Vagina (tissue), 2 donors: ENCODE measurements around the gene DCLK2. TPM values are rescaled to one million over a fixed set of nuclear protein-coding genes. Genes with fewer than 3 reads are reported as not detected.

Experiments used
- DNase-seq, 2 donors: peaks; one replicate each; pipeline ENCODE4 v3.0.0-alpha.2; 2017; ENCODE audit errors: extremely low spot score in 2 of 2
- H3K27ac ChIP-seq: fragments of 200-600 bp; sonication (generic); one replicate; pipeline ENCODE4 v1.5.1; 2019
- H3K27me3 ChIP-seq: fragments of 200-600 bp; sonication (generic); one replicate; pipeline ENCODE4 v1.5.1; 2019
- H3K36me3 ChIP-seq, 2 donors: fragments of 200-600 bp; sonication (generic); one replicate each; pipeline ENCODE4 v1.5.1; 2017 to 2019
- H3K4me1 ChIP-seq: fragments of 200-600 bp; sonication (generic); one replicate; pipeline ENCODE4 v1.5.1; 2019
- H3K4me3 ChIP-seq, 2 donors: fragments of 200-600 bp; sonication (generic); 1 replicate in 1 of 2; 2 replicates in 1 of 2; pipeline ENCODE4 v1.5.1; 2016 to 2019
- H3K9me3 ChIP-seq: fragments of 200-600 bp; sonication (generic); one replicate; pipeline ENCODE4 v1.5.1; 2019
- POLR2A ChIP-seq, 2 donors: fragments of 450-650 bp; IDR thresholded peaks; one replicate each; pipeline ENCODE4 v1.6.1; 2017; ENCODE audit warnings: antibody characterized with exemption in 2 of 2, mild to moderate bottlenecking in 2 of 2, moderate library complexity in 2 of 2
- POLR2AphosphoS5 ChIP-seq, 2 donors: sonication (generic); formaldehyde crosslinking; IDR thresholded peaks; one replicate each; pipeline ENCODE4 v1.9.0; 2017; ENCODE audit warnings: antibody characterized with exemption in 2 of 2, mild to moderate bottlenecking in 2 of 2, low read depth in 1 of 2; ENCODE audit not compliant: insufficient read depth in 1 of 2
- intact Hi-C: fragments of 100-400 bp; cut with DNase I; formaldehyde crosslinking; loops from one replicate; pipeline ENCODE4 v1.15.1; 2023
- total RNA-seq: library from RNA; depleted of rRNA; stranded (reverse); fragments of >200 nt; gene quantifications from one replicate; pipeline ENCODE4 v1.2.3, GENCODE V29; 2016
- TF ChIP-seq, protein P1 (sequence below), 3 experiments: fragments of 450-650 bp in 2 of 3; fragments of 200-600 bp in 1 of 3; sonication (generic) in 1 of 3; IDR thresholded peaks; one replicate each; pipeline ENCODE4 v1.5.1; 2017 to 2019; ENCODE audit warnings: antibody characterized with exemption in 3 of 3, mild to moderate bottlenecking in 2 of 3, moderate library complexity in 2 of 3

Gene DCLK2
- total RNA-seq, 1 donor from 2014 or later, result 5.9 TPM

DNA sequence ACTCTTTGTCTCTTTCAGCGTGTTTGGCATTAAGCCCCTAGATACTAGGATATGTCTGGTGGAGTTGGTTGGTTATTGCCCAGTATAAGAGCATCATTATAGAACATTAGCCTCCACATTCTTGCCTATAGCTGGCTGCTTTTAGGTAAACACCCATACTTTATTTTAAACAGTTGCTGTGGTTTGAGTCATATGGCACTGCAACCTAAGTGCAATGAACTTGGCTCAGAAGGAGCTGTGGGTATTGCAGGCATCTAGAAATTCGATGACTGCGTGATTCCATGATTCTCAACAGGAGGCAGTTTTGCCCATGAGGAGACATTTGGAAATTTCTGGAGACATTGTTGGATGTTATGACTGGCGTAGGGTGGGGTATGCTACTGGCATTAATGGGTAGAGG is 49.5 kb downstream of the DCLK2 start:
- H3K27ac ChIP-seq, result no peak overlapping the region
- no peaks in the 10 kb centered on the region for H3K4me1 ChIP-seq
- no peak for TF ChIP-seq POLR2AphosphoS5 (IDR thresholded peaks at IDR 0.05; ENCODE audit: insufficient read depth in 1 of 2, low read depth in 1 of 2)
- H3K4me3 ChIP-seq, result no peak overlapping the region
- DNase-seq, result no peak
- H3K36me3 ChIP-seq, result no peaks in the 10 kb centered on the region
- intact Hi-C loops, result no loop called here
- H3K9me3 ChIP-seq, result no peaks in the 10 kb centered on the region
- H3K27me3 ChIP-seq, result no peaks in the 10 kb centered on the region

DNA sequence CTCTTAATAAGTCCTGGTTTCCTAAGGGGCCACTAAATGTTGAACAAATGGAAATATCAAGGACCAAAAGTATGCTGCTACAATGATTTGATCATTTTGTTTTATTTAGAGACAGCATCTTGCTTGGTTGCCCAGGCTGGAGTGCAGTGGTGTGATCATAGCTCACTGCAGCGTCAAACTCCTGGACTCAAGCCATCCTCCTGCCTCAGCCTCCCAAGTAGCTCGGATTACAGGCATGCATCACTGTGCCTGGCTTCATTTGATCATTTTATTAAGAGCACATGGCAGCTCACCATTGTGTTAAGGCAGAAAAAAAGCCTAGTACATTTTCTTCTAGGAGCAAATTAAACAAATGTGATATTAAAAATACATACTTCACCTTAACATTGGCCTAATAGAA is 52.7 kb downstream of the DCLK2 start:
- intact Hi-C loops, result no loop called here
- Histone ChIP-seq H3K27me3 (no peaks in the 10 kb centered on the region), H3K27ac (no peak overlapping the region)

DNA sequence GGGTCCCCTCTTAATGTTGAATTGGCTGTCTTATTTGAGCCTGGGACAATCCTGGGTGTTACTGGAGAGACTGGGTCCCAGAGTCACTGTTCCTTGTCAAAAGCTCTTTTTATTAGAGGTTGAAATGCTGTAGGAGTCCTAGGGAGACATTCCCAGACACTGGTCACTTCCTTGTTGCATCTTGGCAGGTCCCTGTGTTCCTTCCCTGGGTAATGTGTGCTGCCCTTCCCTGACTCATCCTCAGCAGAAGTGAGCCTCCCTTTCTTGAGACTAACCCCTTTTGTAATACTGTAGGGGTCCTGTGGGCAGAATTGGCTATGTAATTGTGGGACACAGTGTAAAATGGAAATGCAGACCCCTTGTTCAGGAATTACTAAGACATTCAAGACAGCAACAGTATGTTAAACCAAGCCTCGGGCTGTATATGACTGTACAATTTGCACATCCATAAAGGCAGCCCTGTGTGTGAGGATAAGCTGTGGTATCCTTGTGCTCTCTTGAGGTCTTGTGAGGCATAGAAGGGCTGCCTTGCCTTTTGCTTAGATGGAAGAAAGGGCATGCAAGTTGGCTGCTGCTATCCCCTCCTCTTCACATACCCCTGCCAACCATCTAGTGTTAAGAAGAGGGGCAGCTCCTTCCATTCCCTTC is 53.5 kb downstream of the DCLK2 start:
- Histone ChIP-seq H3K27me3 (no peaks in the 10 kb centered on the region), H3K4me3 (no peak overlapping the region), H3K36me3 (no peaks in the 10 kb centered on the region), H3K27ac (no peak overlapping the region), H3K4me1 (no peaks in the 10 kb centered on the region), H3K9me3 (no peaks in the 10 kb centered on the region)
- TF ChIP-seq, protein P1, sequence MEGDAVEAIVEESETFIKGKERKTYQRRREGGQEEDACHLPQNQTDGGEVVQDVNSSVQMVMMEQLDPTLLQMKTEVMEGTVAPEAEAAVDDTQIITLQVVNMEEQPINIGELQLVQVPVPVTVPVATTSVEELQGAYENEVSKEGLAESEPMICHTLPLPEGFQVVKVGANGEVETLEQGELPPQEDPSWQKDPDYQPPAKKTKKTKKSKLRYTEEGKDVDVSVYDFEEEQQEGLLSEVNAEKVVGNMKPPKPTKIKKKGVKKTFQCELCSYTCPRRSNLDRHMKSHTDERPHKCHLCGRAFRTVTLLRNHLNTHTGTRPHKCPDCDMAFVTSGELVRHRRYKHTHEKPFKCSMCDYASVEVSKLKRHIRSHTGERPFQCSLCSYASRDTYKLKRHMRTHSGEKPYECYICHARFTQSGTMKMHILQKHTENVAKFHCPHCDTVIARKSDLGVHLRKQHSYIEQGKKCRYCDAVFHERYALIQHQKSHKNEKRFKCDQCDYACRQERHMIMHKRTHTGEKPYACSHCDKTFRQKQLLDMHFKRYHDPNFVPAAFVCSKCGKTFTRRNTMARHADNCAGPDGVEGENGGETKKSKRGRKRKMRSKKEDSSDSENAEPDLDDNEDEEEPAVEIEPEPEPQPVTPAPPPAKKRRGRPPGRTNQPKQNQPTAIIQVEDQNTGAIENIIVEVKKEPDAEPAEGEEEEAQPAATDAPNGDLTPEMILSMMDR (IDR thresholded peaks at IDR 0.05), result no peak
- TF ChIP-seq POLR2AphosphoS5 (IDR thresholded peaks at IDR 0.05; ENCODE audit: insufficient read depth in 1 of 2, low read depth in 1 of 2) (no peak), POLR2A (IDR thresholded peaks at IDR 0.05) (no peak)
- DNase-seq, result no peak
- intact Hi-C loops, result no loop called here

More for the DNA sequence above, 52.7 kb downstream of the DCLK2 start:
- no peak for TF ChIP-seq POLR2AphosphoS5 (IDR thresholded peaks at IDR 0.05; ENCODE audit: insufficient read depth in 1 of 2, low read depth in 1 of 2)
- no peak for TF ChIP-seq POLR2A (IDR thresholded peaks at IDR 0.05)
- TF ChIP-seq, protein P1 (IDR thresholded peaks at IDR 0.05), result no peak
- H3K4me1 ChIP-seq, result no peaks in the 10 kb centered on the region
- no peak overlapping the region for H3K4me3 ChIP-seq
- H3K9me3 ChIP-seq, result no peaks in the 10 kb centered on the region
- H3K36me3 ChIP-seq, result no peaks in the 10 kb centered on the region
- no peak for DNase-seq

DNA sequence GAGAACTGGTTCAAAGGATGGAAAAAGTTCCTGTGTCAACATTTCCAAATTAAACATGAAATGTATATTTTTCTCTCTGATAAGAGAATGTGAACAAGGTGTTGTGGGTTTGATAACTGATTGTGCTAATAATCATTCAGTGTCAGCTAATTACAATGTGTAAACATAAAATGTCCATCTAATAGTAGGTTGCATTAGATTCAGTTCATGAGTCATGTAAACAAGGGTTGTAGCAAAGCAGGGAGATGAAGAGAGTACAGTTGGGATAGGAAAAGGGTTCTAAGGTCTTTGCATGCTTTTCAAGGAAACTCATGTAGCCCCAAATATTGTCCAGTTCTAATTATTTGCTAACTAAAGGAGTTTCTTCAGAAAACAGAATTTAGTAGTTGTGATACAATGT is 55.4 kb downstream of the DCLK2 start:
- H3K4me1 ChIP-seq, result no peaks in the 10 kb centered on the region
- H3K9me3 ChIP-seq, result no peaks in the 10 kb centered on the region
- H3K4me3 ChIP-seq, result no peak overlapping the region
- TF ChIP-seq, protein P1 (IDR thresholded peaks at IDR 0.05), result no peak
- TF ChIP-seq POLR2AphosphoS5 (IDR thresholded peaks at IDR 0.05; ENCODE audit: insufficient read depth in 1 of 2, low read depth in 1 of 2), result no peak
- TF ChIP-seq POLR2A (IDR thresholded peaks at IDR 0.05), result no peak
- intact Hi-C loops, result no loop called here
- no peak overlapping the region for H3K27ac ChIP-seq
- H3K36me3 ChIP-seq, result no peaks in the 10 kb centered on the region
- no peaks in the 10 kb centered on the region for H3K27me3 ChIP-seq
- DNase-seq, result no peak

DNA sequence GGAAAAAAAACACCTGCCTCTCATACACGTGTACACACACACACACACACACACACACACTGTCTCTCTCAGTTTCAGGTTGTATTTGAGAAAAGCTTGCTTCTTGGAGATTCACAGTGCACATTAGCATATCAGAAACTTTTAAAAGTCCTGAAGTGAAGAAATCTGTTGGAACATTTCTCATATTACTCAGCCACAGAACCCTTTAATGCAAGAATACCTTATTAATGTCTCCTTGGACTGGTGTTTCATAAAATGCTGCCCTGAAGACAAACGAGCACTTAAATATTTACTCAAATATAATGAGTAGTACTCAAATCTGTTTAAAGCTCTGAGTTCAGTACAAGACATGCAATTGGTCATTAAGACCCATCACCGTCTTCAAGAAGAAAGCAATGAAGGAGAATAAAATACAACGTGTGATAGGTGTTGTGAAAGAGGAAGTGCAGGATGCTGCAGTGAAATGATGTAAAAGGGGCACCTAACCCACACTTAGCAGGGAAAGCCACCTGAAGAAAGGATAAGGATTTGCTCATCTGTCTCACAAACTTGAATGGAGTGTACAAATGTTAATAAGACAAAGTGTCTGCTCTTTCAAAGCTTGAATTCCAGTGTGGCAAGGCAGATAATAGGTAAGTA is 57.0 kb downstream of the DCLK2 start:
- H3K9me3 ChIP-seq, result no peaks in the 10 kb centered on the region
- DNase-seq, result no peak
- intact Hi-C loops, result no loop called here
- no peak overlapping the region for H3K4me3 ChIP-seq
- H3K4me1 ChIP-seq, result no peaks in the 10 kb centered on the region
- no peaks in the 10 kb centered on the region for H3K36me3 ChIP-seq
- no peaks in the 10 kb centered on the region for H3K27me3 ChIP-seq
- no peak overlapping the region for H3K27ac ChIP-seq
- TF ChIP-seq, protein P1 (IDR thresholded peaks at IDR 0.05), result no peak
- TF ChIP-seq POLR2A (IDR thresholded peaks at IDR 0.05), result no peak
- TF ChIP-seq POLR2AphosphoS5 (IDR thresholded peaks at IDR 0.05; ENCODE audit: insufficient read depth in 1 of 2, low read depth in 1 of 2), result no peak
